GM19372 (cell line): Measurements from ENCODE around the gene GRHL3.
A peak's percentile ranks its signal among the peaks of the same experiment; 100 is the strongest.

Experiments
- ATAC-seq: cut with Tn5 transposase; IDR thresholded peaks from one replicate; pipeline ENCODE4 v1.9.1; 2021; ENCODE audit warnings: mild to moderate bottlenecking, low read depth, moderate library complexity; ENCODE audit not compliant: unreplicated experiment

GRHL3 gene

GRCh38 chr1:24317081-24317480, 2.1 kb upstream of the GRHL3 start:
- no peak for ATAC-seq

- ATAC-seq: no peak
Measured at GRCh38 chr1:24317956-24318614, 1.1 kb upstream of the GRHL3 start.

- no peak for ATAC-seq
Measured at GRCh38 chr1:24318615-24319311, 394 bp upstream of the GRHL3 start.

GRCh38 chr1:24319962-24320361, 805 bp downstream of the GRHL3 start:
- ATAC-seq: no peak

- no peak for ATAC-seq
Measured at GRCh38 chr1:24321126-24321525, 2.0 kb downstream of the GRHL3 start.

GRCh38 chr1:24321697-24322469, 2.7 kb downstream of the GRHL3 start:
- peak; percentile 43 for ATAC-seq

- no peak for ATAC-seq
Measured at GRCh38 chr1:24322470-24323177, 3.5 kb downstream of the GRHL3 start.

GRCh38 chr1:24323281-24323680, 4.1 kb downstream of the GRHL3 start:
- ATAC-seq: no peak

- ATAC-seq: no peak
Measured at GRCh38 chr1:24324903-24325302, 5.7 kb downstream of the GRHL3 start.

GRCh38 chr1:24325587-24326449, 6.7 kb downstream of the GRHL3 start:
- no peak for ATAC-seq

- ATAC-seq: no peak
Measured at GRCh38 chr1:24327486-24327885, 8.3 kb downstream of the GRHL3 start.

- ATAC-seq: no peak
Measured at GRCh38 chr1:24327891-24328290, 8.7 kb downstream of the GRHL3 start.

- no peak for ATAC-seq
Measured at GRCh38 chr1:24329331-24329730, 10.2 kb downstream of the GRHL3 start.

GRCh38 chr1:24329797-24330543, 10.8 kb downstream of the GRHL3 start:
- no peak for ATAC-seq

- ATAC-seq: no peak
Measured at GRCh38 chr1:24331961-24332673, 13.0 kb downstream of the GRHL3 start.

GRCh38 chr1:24336075-24336474, 16.9 kb downstream of the GRHL3 start:
- ATAC-seq: no peak

- no peak for ATAC-seq
Measured at GRCh38 chr1:24337455-24337854, 18.3 kb downstream of the GRHL3 start.

GRCh38 chr1:24338447-24338846, 19.3 kb downstream of the GRHL3 start:
- ATAC-seq: no peak

- no peak for ATAC-seq
Measured at GRCh38 chr1:24339996-24340395, 20.8 kb downstream of the GRHL3 start.
